ENCODE results near the gene FAM222B.

- TF ChIP-seq CTCF (IDR thresholded peaks at IDR 0.05) (no peak), POLR2A (IDR thresholded peaks at IDR 0.05) (no peak)
These were observed 26.1 kb downstream of the FAM222B start for GRCh38 chr17:28816540-28816939.

Data from upper lobe of left lung (tissue), 4 donors.